HG02571 (cell line): ENCODE data around the gene HTT-AS.

Source experiments
- ATAC-seq: cut with Tn5 transposase; IDR thresholded peaks from one replicate; pipeline ENCODE4 v1.9.1; 2021; ENCODE audit warnings: mild to moderate bottlenecking, moderate library complexity; ENCODE audit not compliant: unreplicated experiment

The HTT-AS gene

DNA sequence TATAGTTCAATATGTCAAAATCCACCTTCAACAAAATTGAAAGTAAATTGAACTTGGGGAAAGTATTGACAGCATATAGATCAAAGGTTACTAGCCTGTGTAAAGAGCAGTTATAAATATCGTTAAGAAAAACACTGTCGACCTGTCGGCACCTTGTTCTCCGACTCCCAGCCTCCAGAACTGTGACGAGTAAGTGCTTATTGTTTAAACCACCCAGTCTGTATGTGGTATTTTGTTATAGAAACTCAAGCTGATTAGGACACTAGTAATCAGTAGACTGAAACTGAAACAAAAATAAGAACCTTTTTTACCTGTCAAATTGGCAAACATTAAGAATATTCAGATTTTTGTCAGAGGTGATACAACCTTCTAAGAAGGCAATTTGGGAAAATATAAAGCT is 17.1 kb upstream of the HTT-AS start:
- ATAC-seq = no peak

DNA sequence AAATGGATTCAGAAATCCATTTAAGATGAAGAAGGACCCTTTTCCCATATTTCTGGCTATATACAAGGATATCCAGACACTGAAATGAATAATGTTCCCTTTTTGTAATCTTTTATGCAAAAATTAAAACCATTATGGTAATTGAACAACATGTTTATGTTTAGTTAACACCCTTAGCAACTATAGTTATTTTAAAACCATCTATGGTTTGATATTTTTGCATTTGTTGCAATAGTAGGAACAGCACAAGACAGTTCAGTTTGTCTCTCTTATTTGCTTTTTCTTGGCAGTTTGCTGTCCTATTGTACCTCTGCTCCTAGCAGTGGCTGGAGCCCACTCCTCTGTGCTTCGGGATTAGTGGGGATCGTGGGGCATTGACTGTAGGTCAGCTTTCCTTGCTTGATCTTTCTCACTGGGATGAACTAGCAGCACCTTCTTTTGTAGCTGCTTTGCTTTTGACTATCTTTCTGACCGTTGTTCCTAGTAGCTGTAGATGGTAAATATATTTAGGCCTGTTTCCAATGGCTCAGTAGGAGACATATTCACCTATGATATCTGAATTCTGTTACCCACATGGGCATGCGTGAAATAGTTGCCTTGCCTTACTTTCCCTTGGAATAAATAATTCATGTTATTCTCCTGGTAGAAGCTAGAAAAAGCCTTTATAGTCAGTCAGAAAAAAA is 12.9 kb upstream of the HTT-AS start:
- no peak for ATAC-seq

DNA sequence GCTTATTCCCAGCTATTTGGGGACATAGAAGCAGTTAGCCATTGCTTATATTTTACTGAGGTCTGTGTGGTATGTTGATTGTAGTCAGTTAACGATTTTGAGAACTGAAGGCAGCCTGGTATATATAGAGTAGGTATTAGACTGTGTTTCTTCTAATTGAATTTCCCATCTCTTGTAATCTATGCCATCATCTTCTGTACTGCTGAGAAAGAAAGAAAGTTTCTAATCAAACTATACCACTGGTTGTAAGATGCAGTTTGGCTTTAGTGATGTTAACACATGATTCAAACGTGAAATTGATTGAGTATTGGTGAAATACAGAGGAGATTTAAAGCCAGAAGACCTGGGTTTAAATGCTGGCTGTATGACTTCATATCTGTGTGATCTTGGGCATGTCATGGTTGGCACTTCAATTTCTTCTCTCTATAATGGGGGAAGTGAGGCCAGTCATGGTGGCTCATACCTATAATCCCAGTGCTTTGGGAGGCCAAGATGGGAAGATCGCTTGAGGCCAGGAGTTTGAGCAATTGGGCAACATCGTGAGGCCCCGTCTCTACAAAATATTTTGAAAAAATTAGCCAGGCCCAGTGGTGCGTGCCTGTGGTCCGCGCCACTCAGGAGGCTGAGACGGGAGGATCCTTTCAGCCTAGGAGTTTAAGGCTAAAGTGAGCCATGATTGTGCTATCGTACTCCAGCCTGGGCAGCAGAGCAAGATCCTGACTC is 11.8 kb upstream of the HTT-AS start:
- no peak for ATAC-seq

DNA sequence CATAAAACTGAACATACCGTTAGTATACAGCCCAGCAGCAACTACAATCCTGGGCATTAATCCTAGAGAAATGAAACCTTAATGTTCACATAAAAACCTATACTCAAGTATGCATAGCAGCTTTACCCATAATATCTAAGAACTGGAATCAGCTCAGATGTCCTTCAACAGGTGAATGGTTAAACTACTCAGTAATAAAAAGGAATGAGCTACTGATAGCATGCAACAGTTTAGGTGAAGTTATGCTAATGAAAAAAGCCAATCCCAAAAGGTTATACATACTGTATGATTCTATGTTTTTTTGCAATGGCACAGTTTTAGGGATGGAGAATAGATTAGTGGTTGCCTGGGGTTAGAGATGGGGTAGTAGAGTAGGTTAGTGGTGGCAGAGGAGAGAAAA is 9.4 kb upstream of the HTT-AS start:
- ATAC-seq = no peak

DNA sequence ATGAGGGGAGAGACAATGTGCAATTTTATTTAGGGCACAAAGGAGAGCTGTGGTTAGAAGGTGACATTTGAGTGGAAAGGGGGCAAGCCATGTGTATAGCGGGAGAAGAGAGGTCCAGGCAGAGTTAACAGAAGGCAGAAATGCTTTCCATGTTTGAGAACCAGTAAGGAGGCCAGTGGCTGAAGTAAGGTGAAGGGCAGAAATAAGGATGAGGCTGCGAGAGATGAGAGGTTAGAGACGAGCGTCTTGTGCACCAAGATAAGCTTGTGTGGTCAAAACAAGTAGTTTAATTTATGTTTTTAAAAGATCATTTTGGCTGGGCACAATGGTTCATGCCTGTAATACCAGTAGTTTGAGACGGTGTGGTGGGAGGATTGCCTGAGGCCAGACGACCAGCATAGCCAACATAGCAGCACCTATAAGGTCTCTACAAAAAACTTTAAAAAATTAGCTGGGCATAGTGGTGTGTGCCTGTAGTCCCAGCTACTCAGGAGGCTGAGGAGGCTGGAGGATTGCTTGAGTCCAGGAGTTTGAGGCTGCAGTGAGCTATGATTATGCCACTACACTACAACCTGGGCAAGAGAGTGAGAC is 8.7 kb upstream of the HTT-AS start:
- ATAC-seq = no peak

DNA sequence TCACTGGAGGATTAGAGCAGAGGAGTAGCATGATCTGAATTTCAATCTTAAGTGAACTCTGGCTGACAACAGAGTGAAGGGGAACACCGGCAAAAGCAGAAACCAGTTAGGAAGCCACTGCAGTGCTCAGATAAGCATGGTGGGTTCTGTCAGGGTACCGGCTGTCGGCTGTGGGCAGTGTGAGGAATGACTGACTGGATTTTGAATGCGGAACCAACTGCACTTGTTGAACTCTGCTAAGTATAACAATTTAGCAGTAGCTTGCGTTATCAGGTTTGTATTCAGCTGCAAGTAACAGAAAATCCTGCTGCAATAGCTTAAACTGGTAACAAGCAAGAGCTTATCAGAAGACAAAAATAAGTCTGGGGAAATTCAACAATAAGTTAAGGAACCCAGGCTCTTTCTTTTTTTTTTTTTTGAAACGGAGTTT is 5.4 kb upstream of the HTT-AS start:
- ATAC-seq = no peak

DNA sequence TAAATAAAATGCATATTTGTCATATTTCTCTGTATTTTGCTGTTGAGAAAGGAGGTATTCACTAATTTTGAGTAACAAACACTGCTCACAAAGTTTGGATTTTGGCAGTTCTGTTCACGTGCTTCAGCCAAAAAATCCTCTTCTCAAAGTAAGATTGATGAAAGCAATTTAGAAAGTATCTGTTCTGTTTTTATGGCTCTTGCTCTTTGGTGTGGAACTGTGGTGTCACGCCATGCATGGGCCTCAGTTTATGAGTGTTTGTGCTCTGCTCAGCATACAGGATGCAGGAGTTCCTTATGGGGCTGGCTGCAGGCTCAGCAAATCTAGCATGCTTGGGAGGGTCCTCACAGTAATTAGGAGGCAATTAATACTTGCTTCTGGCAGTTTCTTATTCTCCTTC is 3.5 kb upstream of the HTT-AS start:
- peak; percentile 25 for ATAC-seq

DNA sequence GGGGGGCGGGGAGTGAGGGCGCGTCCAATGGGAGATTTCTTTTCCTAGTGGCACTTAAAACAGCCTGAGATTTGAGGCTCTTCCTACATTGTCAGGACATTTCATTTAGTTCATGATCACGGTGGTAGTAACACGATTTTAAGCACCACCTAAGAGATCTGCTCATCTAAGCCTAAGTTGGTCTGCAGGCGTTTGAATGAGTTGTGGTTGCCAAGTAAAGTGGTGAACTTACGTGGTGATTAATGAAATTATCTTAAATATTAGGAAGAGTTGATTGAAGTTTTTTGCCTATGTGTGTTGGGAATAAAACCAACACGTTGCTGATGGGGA is 1.3 kb upstream of the HTT-AS start:
- ATAC-seq = no peak

DNA sequence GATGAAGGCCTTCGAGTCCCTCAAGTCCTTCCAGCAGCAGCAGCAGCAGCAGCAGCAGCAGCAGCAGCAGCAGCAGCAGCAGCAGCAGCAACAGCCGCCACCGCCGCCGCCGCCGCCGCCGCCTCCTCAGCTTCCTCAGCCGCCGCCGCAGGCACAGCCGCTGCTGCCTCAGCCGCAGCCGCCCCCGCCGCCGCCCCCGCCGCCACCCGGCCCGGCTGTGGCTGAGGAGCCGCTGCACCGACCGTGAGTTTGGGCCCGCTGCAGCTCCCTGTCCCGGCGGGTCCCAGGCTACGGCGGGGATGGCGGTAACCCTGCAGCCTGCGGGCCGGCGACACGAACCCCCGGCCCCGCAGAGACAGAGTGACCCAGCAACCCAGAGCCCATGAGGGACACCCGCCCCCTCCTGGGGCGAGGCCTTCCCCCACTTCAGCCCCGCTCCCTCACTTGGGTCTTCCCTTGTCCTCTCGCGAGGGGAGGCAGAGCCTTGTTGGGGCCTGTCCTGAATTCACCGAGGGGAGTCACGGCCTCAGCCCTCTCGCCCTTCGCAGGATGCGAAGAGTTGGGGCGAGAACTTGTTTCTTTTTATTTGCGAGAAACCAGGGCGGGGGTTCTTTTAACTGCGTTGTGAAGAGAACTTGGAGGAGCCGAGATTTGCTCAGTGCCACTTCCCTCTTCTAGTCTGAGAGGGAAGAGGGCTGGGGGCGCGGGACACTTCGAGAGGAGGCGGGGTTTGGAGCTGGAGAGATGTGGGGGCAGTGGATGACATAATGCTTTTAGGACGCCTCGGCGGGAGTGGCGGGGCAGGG is 711 bp upstream of the HTT-AS start:
- no peak for ATAC-seq

DNA sequence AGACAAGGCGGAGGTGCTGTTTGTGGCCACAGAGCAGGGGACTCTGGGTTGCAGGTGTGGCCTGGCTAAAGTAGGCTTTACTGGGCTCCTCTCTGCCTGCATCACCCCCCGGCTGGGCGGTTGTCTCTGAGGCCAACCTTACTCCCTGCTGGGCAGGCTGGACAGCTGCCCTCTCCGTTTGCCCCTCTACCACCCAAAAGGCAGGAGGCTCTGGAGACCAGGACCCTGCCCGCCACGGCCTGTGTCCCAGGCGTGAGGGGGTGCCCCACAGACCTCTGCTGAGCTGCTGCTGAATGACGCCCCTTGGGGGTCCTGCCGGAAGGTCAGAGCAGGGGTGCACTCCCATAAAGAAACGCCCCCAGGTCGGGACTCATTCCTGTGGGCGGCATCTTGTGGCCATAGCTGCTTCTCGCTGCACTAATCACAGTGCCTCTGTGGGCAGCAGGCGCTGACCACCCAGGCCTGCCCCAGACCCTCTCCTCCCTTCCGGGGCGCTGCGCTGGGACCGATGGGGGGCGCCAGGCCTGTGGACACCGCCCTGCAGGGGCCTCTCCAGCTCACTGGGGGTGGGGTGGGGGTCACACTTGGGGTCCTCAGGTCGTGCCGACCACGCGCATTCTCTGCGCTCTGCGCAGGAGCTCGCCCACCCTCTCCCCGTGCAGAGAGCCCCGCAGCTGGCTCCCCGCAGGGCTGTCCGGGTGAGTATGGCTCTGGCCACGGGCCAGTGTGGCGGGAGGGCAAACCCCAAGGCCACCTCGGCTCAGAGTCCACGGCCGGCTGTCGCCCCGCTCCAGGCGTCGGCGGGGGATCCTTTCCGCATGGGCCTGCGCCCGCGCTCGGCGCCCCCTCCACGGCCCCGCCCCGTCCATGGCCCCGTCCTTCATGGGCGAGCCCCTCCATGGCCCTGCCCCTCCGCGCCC is 920 bp downstream of the HTT-AS start:
- ATAC-seq = peak; percentile 27

DNA sequence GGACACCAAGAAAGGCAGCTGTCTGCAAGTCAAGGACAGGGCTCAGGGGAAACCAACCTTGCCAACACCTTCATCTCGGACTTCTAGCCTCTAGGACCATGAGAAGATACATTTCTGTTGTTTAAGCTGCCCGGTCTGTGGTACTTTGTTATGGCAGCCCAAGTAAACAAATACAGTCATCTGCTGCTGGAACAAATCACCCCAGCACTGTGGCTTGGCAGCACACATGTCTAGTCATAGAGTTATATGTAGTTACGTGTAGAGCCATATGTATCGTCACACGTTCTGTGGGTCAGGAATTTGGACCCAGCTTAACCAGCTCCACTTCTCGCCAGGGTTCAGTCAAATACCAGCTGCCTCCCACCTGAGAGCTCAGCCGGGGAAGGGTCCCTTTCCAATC is 2.5 kb downstream of the HTT-AS start:
- no peak for ATAC-seq

DNA sequence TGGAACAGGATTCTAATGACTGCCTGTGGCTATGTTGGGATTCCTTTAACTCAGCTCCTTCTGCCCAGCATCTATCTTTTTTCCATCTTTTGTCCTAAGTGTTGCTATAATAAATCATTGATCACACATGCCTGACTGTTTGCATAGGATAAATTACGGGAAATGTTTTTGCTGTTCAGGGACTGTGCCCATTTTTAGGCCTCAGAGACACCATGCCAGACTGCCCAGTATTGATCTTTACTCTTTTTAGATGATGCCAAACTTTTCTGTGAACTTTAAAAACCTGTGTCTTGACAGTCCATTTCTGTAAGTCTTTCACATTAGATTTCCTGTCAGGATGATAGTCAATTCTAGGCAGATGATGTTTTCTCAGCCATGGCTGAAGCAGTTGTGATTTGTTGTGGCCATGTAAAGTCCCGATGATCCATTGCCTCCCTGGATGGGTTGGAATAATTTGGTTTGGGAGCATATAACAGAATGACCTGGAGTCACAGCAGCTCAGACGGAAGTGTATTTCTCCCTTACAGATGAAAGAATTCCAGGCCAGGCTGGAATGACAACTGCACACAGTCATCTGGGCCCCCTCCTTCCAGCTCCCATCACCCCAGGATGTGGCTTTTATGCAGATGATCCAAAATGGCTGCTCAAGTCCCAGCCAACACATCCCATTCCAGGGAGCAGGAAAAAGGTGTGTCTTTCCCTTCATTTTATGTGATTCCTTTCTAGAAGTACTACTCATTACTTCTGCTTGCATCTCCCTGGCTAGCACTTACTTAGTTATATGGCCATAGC is 3.4 kb downstream of the HTT-AS start:
- ATAC-seq = no peak

DNA sequence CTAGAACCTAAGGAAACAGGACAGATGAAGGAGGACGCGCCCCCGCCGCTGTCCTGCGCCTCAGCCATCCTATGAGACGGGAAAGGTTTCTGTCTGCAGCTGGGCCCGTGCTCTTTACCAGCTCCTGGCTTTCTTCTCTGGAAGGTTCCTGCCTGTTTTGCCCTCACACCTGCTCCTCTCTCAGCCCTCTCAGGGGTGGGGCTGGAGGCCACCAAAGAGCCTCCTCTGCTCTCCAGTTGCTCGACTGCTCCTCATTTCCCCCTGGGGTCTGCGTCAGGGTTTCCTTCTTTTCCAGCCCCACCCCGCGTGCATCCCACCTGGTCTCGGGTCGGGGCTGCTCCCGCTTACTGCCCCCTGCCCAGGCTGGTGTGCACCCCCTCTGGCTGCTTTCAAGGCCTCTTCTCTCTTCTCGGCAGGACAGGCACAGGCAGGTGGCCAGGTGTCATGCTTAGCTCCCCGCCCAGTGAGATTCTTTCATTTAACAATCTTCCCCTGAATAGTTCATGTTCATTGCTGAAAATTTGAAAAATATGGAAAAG is 4.6 kb downstream of the HTT-AS start:
- no peak for ATAC-seq

DNA sequence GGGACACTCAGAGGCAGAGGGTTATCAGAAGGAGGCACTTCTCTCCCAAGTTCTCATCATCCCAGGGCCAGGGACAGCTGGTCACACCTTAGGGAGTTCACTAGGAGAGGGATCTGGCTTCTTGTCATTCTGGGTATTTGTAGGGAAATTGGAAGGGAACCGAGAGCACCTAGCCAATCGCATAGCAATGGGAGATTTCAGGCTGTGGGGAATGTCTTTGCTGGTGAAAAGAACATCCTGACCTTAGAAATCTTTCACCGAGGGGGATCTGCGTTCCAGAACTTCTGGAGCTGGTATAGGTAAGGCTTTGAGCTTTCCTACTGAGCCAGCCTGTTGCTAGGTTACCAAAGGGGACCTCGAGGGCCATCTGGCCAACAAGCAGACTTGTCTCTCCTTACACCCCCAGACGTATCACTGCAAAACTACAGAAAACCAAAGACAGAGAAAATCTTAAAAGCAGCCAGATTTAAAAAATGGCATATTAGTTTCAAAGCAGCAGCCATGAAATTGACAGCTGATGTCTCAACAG is 6.8 kb downstream of the HTT-AS start:
- no peak for ATAC-seq

DNA sequence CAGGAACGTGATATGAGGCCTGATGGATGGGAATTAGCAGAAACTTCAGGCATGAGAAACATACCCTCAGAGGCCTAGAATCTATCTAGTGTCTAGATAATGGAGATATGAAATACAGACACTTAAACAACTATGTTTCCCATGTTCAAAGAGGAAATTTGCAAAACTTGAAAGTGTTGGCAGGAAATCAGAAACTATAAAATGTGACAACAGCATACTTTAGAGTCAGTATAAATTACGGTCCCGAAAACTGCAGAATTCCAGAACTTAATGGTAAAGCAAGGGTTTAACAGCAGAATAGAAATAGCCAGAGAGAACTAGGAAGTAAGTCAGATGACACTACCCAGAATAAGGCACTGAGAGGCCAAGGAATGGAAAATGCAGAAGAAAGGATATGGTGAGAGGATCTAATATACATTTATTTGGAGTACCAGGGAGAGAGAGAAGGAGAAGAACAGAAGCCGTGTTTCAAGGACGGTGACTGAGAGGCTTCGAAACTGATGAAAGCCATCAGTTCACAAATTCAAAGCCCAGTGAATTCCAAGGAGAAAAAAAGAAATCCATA is 7.4 kb downstream of the HTT-AS start:
- no peak for ATAC-seq

DNA sequence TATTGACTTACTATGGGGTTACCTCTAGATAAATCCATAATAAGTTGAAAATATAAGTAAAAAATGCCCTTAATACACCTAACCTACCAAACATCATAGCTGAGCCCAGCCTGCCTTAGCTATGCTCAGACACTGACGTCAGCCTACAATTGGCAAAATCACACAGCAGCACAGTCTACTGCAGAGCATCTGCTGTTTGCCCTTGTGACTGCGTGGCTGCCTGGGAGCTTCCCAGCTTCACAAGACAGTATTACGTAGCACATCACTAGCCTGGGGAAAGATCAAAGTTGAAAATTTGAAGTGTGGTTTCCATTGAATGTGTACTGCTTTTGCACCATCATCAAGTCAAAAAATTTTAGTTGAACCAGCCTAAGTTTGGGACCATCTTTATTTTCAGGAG is 8.8 kb downstream of the HTT-AS start:
- no peak for ATAC-seq

DNA sequence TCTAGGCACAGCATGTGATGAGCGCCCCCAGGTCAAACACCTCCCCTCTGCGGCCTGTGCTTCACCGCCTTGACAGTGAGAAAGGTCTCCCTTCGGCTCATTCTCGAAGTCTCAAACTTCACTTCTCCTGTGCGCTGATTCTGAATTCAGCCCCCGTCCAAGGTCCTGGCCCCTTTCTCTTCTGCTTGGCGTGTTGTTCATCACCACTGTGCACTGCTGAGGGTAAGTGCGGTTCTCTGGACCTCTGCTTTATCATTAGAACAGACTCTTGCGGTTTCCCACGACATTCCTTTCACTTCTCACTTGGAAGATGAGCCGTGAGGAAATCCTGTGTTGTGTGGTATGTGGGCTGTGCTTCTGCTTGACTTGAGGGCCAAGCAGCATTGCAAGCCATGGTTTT is 11.9 kb downstream of the HTT-AS start:
- ATAC-seq = no peak

DNA sequence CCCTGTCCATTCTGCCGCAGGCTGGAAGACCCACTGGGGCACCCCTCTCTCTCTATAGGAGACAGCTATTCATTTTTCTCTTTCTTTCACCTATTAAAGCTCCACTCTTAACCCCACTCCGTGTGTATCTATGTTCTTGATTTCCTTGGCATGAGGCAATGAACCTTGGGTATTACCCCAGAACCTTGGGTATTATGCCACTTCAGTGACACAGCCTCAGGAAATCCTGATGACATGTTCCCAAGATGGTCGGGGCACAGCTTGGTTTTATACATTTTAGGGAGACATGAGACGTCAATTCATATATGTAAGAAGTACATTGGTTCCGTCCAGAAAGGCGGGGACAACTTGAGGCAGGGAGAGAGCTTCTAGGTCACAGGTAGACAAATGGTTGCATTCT is 13.4 kb downstream of the HTT-AS start:
- ATAC-seq = no peak

DNA sequence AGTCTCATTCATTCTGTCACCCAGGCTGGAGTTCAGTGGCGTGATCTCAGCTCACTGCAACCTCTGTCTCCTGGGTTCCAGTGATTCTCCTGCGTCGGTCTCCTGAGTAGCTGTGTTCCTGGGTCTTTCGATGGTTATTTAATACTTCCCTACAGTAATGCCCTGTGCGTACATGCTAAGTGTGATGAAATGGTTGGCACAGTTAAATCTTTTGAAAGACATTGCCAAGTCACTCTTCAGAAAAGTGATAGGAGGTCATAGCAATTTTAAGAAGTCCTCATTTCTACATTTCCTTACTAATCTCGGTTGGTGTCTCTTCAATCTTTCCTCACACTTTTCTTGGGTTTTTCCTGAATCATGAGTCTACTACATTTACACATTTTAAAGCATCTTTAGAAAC is 14.4 kb downstream of the HTT-AS start:
- ATAC-seq = no peak
